GM12891 (cell line): ENCODE measurements around the gene PARD3.

Experiments used
- DNase-seq: peaks from one replicate; pipeline ENCODE4 v3.0.0; 2011; ENCODE audit warnings: low spot score; ENCODE audit not compliant: insufficient read length
- FAIRE-seq: peaks from 2 replicates; lab custom pipeline; 2011; peaks lifted over from hg19 to GRCh38; lab: Jason Lieb, UNC
- PAX5 ChIP-seq: IDR thresholded peaks from 2 replicates; pipeline ENCODE4 v1.6.1; 2011; ENCODE audit warnings: low read length, moderate library complexity, mild to moderate bottlenecking; ENCODE audit not compliant: insufficient read depth, severe bottlenecking
- POLR2A ChIP-seq: IDR thresholded peaks from 2 replicates; pipeline ENCODE4 v1.6.1; 2011; ENCODE audit warnings: low read depth, low read length, control low read depth
- POLR2AphosphoS5 ChIP-seq: IDR thresholded peaks from 2 replicates; pipeline ENCODE4 v1.6.1; 2011; ENCODE audit warnings: low read depth, low read length, control low read depth
- POU2F2 ChIP-seq: IDR thresholded peaks from 2 replicates; pipeline ENCODE4 v1.6.1; 2011; ENCODE audit warnings: low read depth, mild to moderate bottlenecking, control low read depth, low read length, moderate library complexity
- SPI1 ChIP-seq: IDR thresholded peaks from 2 replicates; pipeline ENCODE4 v1.6.1; 2011; ENCODE audit warnings: low read depth, low read length, control low read depth
- TAF1 ChIP-seq: IDR thresholded peaks from 2 replicates; pipeline ENCODE4 v1.6.1; 2011; ENCODE audit warnings: low read depth, low read length, control low read depth

The PARD3 gene

DNA sequence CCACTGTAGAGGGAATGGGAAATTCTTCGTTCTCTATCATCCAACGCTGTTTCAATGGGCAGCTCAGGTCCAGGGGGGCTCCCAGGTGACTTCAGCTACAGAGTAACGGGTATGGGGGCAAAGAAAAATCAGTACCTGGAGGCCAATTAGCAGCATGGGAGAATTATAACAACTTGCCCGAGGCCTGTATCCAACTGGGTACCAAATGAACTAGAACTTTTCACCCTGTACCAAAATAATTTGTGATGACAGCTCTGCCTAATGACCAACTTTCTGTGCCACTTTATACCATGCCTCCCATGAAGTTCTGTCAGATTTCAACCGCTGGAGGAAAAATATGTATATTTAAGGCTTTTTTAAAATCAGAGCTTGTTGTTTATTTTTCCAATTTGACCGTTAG is 467.1 kb downstream of the PARD3 start:
- DNase-seq (no peak), FAIRE-seq (no peak)
- no peak for TF ChIP-seq POU2F2
- no peak for TF ChIP-seq POLR2AphosphoS5
- TF ChIP-seq PAX5: no peak
- TF ChIP-seq SPI1: no peak
- TF ChIP-seq TAF1: no peak
- no peak for TF ChIP-seq POLR2A

DNA sequence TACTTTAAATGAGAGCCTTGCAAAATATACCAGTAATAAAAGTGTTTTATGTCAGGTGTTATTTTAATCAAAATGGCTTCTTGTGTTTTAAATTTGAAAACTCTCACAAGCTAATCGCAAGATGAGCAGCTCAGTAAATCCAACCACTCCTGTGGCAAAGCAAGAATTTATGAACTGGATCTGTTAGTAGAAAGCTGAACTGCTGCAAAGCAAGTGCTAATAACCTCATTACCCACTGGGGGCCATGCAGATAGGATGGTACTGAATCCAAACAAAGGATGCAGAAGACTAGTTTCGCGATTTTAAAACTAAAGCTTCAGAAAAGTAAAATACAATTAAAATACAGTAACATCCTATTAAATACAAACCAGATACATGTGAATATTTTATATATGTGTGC is 468.0 kb downstream of the PARD3 start:
- FAIRE-seq (no peak), DNase-seq (no peak)
- TF ChIP-seq SPI1: no peak
- TF ChIP-seq POLR2A: no peak
- no peak for TF ChIP-seq POU2F2
- no peak for TF ChIP-seq POLR2AphosphoS5
- TF ChIP-seq PAX5: no peak
- no peak for TF ChIP-seq TAF1

DNA sequence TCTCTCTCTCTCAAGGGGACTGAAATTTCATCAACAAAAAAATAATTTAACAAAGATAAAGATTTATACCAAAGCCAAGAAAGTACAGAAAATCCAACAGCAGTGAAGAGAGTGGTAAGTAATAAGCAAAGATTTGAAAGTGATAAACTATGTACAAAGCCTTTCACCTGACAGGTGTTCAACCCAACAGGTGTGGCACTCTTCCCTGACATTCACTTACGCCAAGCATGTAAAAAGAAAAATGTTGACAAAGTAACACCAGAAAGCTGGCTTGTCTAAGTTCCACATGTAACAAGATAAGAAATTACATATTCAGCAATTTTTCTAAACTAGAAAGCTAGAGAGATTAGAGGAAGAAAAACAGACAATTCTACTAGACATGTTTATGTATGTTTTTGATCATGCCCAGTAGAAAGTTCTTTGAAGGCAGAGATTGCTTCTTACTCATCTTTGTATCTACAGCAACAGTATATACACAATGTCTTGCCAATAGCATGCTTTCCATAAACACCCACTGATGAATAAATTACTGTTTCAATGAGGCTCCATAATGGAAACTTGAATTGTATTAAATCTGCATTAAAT is 468.5 kb downstream of the PARD3 start:
- no peak for FAIRE-seq

DNA sequence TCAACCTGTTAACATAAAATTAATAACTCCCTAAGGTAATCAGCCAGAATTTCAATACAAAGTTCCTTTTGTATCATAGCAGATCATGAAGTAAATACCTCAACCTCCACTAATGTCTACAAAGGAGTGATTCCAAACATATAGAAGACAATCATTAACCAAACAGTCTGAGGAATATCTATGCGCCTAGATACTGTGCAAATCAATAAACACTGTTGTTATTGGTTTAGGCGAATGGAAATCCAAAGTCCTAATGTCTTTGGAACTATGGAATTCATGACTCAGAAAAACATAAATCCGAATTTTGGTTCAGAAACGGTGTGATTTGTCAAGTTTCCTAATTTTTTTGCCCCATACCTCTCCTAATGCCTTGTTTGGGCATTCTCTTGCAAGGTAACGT is 469.7 kb downstream of the PARD3 start:
- FAIRE-seq (peak; percentile 45), DNase-seq (no peak)
- no peak for TF ChIP-seq TAF1
- no peak for TF ChIP-seq POLR2AphosphoS5
- TF ChIP-seq SPI1: no peak
- no peak for TF ChIP-seq POLR2A
- no peak for TF ChIP-seq PAX5
- TF ChIP-seq POU2F2: no peak

More for the DNA sequence above, 468.5 kb downstream of the PARD3 start:
- no peak for DNase-seq
- no peak for TF ChIP-seq POLR2AphosphoS5

DNA sequence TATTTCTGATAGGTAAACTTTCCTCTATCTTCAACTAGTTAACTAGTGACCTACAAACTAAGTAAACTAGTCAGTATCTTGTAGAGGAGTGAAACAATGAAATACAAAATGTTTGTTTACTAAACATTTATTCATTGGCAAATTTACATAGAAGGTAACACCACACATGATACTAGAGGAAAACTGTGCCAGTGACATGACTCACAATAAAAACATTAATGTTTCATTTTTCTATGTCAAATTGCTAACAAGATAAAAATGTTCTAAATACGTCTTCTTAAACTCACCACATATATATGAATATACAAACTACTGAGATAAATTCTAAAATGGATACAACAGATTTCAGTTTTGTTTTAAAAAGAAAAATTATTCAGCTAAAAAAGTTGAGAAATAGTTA is 471.3 kb downstream of the PARD3 start:
- TF ChIP-seq SPI1 (no peak), TAF1 (no peak), PAX5 (no peak), POLR2AphosphoS5 (no peak), POU2F2 (no peak), POLR2A (no peak)
- no peak for FAIRE-seq

DNA sequence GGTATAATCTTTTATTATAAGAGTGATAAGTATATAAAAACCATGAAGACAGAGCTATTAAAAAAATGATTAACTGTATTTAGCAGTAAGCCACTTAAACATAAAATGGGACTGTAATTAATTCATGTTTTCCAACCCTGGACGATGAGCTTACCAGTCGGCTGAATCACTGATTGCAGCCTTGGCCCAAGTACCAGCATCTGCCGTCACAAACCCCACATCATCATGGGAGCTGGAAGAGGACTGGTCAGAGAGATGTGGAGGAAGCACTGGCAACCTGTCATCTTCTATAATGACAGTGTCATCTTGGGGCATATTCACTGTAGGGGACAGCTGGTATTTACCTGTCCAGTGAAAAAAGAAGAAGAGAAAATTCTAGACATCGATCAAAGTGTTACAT is 473.6 kb downstream of the PARD3 start:
- no peak for FAIRE-seq
- TF ChIP-seq SPI1: no peak
- no peak for TF ChIP-seq PAX5
- no peak for TF ChIP-seq POU2F2
- no peak for TF ChIP-seq POLR2A
- no peak for TF ChIP-seq TAF1
- no peak for TF ChIP-seq POLR2AphosphoS5
- DNase-seq: no peak

More for the DNA sequence above, 471.3 kb downstream of the PARD3 start:
- no peak for DNase-seq

DNA sequence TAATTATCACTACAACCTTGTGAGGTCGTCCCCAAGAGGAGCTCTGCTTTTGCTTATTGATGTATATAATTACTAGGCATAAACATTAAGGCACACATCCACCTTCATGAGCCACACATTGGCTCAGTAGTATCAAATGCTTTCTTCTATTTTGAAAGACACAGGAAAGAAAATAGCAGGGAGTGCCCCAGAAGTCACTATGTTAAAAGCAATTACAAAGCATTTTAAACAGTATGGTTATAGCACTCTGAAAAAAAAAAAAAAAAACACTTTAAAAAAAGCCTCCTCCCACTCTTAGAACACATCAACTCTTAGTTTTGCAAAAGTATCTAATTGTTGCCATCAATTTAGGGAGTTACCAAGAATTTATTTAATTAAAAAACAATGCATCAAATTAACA is 474.2 kb downstream of the PARD3 start:
- FAIRE-seq (no peak), DNase-seq (no peak)
- TF ChIP-seq TAF1: no peak
- TF ChIP-seq PAX5: no peak
- no peak for TF ChIP-seq POLR2AphosphoS5
- no peak for TF ChIP-seq POLR2A
- no peak for TF ChIP-seq POU2F2
- TF ChIP-seq SPI1: no peak

DNA sequence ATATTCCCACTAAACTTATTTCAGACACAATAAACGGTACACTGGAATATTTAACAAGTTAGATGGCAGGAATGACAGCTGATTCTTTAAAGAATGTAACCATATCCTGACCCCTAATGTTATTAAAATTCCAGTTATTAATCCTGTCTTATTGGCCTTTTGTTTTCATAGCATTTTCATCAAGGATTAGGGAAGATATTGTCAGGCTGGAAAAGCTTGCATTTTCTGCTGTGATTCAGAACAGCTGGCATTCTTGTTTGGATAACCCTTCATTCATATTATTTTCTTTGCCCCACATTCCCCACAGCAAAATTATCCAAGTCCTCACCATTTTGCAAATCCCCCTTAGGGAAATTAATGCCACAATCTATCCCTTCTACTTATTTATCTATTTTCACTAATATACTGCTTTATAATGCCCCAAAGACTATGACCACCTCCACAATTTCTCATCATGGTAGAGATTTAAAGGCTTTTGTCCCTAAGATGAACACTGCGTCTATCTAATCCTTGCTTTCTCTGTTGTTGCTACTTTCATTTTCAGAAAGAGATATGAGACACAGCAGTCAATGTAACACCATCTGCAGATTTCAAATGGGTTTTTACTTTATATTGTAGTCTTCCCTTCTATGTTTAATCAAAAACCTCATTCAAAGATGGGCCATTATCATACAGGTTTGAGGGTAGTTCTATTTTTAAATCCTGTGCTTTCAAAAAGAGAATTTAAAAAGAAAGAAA is 475.1 kb downstream of the PARD3 start:
- no peak for DNase-seq
- TF ChIP-seq POLR2AphosphoS5 (no peak), SPI1 (no peak), PAX5 (no peak), POLR2A (no peak), TAF1 (no peak), POU2F2 (no peak)
- no peak for FAIRE-seq

DNA sequence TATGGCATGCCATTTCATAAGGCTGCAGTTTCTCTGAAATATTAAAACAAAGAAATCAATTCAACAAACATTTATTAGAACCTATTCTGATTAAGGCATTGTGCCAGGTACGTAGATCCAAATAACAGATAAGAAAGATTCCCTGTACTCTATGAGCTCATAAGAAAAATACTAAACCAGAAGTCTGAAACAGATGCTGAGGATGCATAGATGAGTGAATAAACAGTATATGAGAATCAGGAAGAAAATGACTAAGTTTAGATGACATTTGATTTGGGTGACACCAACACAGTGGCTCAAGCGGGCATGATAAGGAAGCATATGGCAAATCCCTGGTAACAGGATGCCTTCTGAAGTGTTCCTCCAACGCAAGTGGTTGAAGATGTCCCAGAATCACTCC is 477.2 kb downstream of the PARD3 start:
- FAIRE-seq (no peak), DNase-seq (no peak)
- TF ChIP-seq POLR2AphosphoS5 (no peak), SPI1 (no peak), POU2F2 (no peak), TAF1 (no peak), POLR2A (no peak), PAX5 (no peak)
